ENCODE measurements around the gene PHKG2.
"Not testable (repeated sequence)": the region's sequence is repeated elsewhere in the genome, so short reads cannot be mapped to it uniquely, and the experiment has no call there.

Gene PHKG2, protein sequence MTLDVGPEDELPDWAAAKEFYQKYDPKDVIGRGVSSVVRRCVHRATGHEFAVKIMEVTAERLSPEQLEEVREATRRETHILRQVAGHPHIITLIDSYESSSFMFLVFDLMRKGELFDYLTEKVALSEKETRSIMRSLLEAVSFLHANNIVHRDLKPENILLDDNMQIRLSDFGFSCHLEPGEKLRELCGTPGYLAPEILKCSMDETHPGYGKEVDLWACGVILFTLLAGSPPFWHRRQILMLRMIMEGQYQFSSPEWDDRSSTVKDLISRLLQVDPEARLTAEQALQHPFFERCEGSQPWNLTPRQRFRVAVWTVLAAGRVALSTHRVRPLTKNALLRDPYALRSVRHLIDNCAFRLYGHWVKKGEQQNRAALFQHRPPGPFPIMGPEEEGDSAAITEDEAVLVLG

DNA sequence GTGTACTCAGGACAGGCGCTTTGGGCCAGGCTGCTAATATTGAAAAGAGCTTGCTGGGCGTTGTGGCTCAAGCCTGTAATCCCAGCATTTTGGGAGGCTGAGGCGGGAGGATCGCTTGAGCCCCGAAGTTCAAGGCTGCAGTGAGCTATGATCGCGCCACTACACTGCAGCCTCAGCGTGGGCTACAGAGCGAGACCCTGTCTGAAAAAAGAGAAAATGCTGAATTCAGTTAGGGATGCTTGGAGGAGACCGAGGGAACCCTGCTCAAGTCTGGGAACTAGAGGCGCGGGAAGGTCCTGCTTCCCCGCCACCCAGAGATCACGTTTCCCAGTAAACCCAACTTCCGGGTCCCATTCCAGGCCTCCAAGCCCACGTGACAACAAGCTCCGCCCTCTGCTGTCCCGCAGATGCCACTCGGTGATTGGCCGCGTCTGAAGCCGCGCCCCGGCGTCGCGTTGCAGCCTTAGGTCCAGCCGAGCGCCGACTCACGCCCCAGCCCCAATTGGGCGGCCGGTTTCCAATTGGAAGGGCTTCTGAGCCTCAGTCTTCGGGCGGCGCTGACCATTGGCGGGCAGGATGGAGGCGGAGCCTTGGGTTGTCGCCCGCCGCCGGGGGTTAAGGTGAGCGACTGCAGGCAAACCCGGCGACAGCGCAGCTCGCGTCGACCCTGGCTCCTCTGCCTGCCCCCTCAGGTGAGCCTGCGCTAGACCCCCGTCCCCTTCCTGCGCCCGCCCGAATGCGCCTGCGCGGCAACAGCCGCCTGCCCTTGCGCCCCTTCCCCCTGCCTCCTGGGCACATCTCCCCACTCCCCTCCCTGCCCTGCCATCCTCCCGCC lies at the start of gene PHKG2:
PHKG2 (plus strand) TSS at position 627 of the 835 bp plus-strand sequence. CDS start 396 bp downstream, outside the sequence.
- peak; percentile 97 for DNase-seq

DNA sequence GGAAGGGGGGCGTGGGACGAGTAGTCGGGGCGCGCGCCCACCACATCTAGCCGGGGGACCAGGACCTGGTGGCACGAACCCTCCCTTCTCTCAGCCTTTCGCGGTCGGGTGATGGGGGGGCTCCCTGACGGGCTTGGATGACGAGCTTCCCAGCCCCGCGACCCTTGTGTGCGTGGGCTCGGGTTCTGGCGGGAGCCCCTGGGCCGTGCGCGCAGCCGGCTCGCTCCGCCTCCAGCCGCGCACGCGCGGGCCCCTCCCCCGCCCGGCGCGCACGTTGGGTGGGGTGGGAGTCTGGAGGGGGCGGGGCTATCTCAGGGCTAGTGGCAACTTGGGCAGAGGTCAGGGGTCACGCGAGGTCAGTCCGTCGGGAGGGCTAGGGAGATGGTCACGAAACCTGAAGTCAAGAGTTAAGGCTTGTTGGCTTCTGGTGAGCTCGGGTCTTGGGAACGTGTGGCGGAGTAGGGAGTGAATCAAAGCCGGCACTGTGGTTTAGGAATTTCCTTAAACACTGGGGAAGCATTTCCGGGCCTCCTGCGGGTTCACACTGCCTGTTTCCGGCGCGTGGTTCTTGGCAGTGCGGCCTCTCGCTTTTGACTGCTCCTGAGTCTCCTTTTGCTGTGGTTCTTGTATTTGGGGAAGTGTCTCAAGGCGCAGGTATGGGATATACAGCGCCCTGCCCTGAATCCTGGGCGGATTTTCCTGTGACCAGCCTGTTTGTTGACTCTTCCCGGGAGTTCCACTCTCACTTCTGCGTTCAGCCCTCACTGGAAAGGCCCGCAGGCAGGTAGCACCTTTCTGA lies 49.2 kb upstream of the PHKG2 start, which contains the start of gene SRCAP:
SRCAP (plus strand) TSS at position 356 of the 799 bp plus-strand sequence. CDS start 1,654 bp downstream, outside the sequence.
- peak; percentile 83 for DNase-seq

DNA sequence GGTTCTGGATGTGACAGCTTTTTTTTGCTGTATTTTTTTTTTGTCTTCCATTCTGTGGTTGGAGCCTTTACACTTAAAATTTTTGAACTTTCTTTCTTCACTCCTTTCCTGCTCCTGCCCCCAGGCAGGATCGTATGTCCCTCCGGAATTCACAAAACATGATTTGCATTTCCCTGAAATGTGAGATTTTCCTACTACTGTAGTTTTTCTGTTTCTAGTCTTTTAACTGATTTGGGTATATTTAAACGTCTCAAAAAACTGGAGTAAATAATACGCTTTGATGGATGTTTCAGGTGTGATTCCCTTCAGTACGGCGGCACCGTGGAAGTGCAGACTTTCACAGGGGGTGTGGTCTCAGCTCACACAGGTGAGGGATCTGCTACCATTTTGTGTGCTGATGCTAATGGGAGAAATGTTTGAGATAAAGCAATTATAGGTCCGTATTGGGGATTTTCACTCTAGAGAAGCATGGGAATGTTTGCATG lies 48.6 kb upstream of the PHKG2 start:
- DNase-seq, result no peak

DNA sequence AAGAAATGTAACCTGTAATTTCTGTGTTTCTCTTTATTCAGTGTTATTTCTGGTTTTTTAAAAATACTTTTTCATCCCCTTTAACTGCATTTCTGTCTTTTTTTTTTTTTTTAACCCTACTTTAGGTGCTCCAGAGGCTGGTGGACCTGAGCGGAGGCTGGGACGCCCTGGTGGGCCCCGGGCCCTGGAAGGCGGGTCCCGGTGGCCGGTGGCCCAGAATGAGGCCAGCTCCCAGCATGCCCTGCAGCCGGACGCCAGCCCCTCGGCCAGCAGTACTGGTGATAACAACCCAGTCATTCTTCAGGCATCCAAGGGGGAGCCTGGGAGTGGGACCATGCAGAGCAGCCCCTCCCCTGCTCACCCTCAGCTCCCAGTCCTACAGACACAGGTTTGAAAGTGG lies 47.7 kb upstream of the PHKG2 start:
- DNase-seq, result no peak

DNA sequence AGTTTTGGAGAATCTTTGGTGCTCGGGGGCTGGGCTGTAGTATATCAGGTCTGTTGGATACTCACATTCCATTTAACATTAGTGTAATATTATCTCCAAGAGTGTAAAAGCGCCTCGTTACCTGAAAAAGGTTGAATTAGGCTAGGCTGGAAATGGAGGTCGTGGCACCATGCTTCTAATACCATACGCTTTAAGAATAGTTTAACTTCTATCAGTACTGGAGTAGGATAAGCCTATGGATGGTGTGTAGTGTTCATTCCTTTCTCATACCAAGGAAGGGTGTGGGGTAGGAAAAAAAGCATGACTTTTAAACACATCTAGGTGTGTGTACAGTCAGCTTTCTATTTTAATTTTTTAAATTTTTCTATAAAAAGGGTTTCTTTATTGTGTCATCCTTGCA lies 47.3 kb upstream of the PHKG2 start:
- DNase-seq, result no peak

DNA sequence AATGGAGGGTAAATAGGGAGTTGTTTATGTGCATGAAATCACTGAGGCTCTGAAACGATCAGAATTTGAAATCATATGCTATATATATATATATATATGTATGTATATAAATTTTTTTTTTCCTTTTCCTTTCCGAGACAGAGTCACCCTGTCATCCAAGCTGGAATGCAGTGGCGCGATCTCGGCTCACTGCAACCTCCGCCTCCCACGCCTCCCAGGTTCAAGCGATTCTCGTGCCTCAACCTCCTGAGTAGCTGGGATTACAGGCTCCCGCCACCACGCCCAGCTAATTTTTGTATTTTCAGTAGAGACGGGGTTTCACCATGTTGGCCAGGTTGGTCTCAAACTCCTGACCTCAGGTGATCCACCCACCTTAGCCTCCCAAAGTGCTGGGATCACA lies 45.2 kb upstream of the PHKG2 start:
- not testable (repeated sequence) for DNase-seq

DNA sequence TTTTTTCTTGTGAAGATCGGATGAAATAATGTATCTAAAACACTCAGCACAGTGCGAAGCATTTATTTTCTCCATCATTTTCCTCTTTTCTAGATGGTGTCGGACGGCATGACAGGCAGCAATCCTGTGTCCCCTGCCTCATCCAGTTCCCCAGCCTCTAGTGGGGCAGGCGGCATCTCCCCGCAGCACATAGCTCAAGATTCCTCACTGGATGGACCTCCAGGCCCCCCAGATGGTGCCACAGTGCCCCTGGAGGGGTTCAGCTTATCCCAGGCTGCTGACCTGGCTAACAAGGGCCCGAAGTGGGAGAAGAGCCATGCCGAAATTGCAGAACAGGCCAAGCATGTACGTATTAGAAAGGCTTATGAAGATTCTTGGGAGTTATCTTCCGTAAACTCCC lies 44.3 kb upstream of the PHKG2 start:
- DNase-seq, result no peak

DNA sequence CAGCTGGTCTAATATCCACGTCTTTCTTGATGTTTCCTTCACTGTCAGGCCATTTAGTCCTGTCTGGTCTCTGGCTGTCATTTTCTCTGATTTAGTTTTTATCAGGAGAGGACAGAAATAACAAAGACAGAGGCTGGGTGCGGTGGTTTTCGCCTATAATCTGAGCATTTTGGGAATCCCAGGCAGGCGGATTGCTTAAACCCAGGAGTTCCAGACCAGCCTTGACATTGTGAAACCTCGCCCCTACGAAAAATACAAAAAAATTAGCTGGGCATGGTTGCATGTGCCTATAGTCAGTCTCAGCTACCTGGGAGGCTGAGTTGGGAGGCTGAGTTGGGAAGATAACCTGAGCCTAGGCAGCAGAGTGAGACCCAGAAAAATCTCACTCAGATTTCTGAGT lies 42.2 kb upstream of the PHKG2 start:
- no peak for DNase-seq

DNA sequence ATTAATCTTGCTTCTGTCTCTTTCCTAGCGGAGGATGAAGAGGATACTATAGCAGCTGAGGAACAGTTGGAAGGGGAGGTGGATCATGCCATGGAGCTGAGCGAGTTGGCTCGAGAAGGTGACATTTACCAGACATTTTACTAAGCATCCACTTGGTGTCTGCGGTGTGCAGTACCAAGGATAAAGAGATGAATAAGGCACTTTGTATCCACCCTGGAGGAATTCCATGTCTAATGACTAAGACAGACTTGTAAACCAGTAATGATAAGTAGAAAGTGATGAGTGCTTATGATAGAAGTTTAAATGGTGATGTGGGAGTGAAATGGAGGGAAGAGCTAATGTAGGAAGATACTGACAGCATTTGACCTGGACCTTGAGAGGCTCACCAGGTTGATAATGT lies 37.3 kb upstream of the PHKG2 start:
- DNase-seq, result no peak

DNA sequence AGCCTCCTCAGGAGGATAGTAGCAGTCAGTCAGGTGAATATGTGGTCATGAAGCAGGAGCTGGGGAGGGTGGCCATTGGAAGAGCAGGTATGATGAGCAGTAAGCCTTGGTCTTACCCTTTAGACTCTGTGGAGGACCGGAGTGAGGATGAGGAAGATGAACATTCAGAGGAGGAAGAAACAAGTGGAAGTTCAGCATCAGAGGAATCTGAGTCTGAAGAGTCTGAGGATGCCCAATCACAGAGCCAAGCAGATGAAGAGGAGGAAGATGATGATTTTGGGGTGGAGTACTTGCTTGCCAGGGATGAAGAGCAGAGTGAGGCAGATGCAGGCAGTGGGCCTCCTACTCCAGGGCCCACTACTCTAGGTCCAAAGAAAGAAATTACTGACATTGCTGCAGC lies 36.5 kb upstream of the PHKG2 start:
- DNase-seq, result no peak

DNA sequence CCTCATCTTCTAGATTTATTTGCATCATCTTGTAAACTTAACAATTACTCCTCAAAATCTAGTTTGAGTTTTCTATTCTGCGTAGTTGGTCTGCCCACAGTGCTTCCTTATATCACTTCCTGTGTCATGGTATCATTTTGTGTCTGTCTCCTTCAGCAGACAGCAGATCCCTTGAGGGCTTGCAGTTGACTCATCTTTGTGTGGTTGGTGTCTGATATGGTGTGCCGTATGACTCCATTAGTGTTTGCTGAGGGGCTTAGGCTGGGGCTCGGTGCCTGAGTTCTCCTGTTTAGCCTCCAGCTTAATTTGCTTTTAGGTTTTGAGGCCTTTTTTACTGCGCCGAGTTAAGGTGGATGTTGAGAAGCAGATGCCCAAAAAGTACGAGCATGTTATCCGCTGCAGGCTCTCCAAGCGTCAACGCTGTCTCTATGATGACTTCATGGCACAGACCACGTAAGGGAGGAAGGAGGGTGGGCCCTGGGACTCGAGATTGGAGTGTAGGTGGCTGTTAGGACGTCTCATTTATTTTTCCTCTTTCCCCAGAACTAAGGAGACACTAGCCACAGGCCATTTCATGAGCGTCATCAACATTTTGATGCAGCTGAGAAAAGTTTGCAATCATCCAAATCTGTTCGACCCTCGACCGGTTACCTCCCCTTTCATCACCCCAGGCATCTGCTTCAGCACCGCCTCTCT lies 32.3 kb upstream of the PHKG2 start:
- peak; percentile 45 for DNase-seq

DNA sequence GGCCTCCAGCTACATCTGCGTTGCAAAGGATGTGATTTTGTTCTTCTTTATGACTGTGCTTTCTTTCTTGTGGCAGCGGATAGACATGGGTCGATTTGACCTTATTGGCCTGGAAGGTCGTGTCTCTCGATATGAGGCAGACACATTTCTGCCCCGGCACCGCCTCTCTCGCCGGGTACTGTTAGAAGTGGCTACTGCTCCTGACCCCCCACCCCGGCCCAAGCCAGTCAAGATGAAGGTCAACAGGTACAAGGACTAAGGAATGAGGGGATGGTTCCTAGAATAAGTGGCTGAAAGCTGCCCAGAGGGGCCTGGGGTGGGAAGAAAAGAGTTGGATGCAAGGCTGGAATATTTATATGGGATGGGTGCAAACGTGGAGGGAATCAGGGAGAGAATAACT lies 28.1 kb upstream of the PHKG2 start:
- no peak for DNase-seq

DNA sequence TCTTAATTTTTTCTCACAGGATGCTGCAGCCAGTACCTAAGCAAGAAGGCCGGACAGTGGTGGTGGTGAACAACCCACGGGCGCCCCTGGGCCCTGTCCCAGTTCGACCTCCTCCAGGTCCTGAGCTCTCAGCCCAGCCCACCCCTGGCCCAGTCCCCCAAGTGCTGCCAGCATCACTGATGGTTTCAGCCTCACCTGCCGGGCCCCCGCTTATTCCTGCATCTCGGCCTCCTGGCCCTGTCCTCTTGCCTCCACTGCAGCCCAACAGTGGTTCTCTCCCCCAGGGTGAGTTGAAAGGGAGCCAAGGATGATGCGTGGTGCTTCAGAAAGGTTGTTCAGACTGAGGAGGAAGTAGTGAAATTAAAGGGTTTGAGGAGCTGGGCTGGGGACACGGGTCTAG lies 27.5 kb upstream of the PHKG2 start:
- DNase-seq, result no peak

DNA sequence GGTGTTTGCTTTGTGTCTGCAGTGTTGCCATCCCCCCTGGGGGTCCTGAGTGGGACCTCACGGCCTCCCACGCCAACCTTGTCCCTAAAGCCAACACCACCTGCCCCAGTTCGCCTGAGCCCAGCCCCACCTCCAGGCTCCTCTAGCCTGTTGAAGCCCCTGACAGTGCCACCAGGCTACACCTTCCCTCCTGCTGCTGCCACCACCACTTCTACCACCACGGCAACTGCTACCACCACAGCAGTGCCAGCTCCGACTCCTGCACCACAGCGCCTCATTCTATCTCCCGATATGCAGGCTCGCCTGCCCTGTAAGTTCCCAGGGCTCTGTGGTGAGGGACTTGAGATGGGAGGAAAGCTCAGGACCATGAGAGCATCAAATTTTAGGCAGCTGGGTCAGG lies 27.1 kb upstream of the PHKG2 start:
- no peak for DNase-seq

DNA sequence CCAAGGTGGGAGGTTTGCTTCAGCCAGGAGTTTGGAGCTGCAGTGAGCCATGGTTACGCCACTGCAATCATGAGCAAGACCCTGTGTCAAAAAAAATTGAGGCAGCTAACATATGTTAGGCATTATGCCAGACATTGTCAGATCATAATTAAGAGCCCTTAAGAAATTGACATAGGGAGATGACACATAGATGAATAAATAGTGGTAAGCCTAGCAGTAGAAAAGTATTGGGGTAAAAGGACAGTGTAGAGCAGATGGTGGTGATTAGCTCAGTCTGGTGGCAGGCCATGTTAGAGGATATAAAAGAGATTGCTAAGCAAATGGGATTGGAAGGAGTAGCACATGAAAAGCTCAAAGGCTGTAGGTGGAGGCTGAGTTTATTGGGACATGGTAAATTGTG lies 26.6 kb upstream of the PHKG2 start:
- DNase-seq, result no peak

DNA sequence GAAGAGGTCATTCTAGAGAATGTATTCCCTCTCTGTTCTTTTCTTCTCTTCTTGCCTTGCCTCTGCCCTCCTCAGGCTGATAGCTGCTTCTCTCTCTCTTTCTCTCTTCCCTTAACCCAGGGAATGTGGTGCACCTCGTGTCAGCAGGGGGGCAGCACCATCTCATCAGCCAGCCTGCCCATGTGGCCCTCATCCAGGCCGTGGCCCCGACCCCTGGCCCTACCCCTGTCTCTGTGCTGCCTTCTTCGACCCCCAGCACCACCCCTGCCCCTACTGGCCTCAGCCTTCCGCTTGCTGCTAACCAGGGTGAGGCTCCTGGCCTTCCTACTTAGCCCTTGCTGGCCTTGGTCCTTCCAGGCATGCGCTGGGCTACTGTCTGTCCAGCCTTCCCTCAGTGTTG lies 25.8 kb upstream of the PHKG2 start:
- no peak for DNase-seq

DNA sequence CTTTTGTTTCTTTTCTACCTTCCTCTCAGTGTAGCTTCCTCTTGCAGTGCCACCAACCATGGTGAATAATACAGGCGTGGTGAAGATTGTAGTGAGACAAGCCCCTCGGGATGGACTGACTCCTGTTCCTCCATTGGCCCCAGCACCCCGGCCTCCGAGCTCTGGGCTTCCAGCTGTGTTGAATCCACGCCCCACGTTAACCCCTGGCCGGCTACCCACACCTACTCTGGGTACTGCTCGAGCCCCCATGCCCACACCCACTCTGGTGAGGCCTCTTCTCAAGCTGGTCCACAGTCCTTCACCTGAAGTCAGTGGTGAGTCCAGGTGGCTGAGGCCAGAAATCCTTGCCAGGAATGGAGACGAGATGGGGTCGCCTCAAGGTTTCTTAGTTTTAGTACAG lies 25.3 kb upstream of the PHKG2 start:
- no peak for DNase-seq

DNA sequence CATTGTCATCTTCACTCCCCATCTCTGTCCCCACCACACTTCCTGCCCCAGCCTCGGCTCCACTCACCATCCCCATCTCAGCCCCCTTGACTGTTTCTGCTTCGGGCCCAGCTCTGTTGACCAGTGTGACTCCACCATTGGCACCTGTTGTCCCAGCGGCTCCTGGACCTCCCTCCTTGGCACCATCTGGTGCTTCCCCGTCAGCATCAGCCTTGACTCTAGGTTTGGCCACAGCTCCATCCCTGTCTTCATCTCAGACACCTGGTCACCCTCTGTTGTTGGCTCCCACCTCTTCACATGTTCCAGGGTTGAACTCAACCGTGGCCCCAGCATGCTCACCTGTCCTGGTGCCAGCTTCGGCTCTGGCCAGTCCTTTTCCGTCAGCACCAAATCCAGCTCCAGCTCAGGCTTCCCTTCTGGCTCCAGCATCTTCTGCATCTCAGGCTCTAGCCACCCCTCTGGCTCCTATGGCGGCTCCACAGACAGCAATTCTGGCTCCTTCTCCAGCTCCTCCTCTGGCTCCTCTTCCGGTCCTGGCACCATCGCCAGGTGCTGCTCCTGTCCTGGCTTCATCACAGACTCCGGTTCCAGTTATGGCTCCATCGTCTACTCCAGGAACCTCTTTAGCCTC lies 24.4 kb upstream of the PHKG2 start:
- DNase-seq, result no peak

DNA sequence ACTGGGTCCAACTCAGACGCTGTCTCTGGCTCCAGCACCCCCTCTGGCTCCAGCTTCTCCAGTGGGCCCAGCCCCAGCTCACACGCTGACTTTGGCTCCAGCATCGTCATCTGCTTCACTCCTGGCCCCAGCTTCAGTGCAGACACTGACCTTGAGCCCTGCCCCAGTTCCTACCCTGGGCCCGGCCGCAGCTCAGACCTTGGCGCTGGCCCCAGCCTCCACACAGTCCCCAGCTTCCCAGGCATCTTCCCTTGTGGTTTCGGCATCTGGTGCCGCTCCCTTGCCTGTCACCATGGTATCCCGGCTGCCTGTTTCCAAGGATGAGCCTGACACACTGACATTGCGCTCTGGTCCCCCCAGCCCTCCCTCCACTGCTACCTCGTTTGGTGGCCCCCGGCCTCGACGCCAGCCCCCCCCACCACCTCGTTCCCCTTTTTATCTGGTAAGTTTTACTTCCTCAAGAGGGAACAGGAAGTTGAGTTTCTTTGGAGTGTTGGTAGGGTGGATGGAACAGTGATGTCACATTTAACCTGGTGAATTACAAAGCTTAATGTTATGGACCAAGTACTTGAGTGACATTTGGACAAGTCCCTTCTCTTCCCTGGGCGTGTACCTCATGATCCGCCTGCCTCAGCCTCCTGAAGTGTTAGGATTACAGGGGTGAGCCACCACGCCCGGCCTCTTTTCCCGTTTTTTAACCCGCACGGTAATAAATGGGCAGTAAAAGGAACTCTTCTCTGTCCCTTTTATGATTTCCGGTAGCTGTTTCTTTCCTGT lies 23.4 kb upstream of the PHKG2 start:
- no peak for DNase-seq

DNA sequence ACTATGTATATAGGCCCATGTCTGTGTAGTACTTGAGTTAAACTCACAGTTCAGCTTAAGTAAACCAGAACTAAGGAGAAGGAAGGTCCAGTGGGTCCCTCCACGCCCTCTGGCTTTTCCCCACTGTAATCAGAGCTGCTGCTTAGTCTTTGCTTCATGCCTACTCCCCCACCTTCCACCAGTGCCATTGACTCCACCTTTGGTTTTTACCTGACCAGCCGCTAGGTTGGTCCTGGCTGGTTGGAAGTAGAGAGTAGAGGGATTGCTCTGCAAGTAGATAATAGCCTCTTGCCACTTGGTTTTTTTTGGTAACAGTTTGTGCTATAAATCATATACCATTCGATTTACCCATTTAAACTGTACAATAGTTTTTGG lies 22.8 kb upstream of the PHKG2 start:
- DNase-seq, result no peak

DNA sequence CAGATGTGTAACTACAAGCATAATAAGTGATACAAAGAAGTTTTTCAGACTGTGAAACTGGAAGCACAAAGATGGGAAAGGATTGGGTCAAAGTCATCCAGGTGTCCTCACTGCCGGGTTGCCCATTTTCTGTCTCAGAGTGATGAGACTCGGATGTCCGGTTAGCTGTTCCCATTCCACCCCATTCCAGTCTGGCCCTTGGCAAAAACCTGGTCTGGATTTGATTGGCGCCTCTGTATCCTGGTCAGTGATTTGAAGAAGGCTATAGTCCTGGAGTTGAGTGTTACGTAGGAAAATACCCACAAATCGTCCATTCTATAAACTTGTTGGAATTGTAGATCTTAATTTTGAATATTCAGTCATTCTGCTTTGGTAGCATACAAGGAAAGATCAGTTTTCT lies 19.9 kb upstream of the PHKG2 start:
- DNase-seq, result no peak

Data from activated naive CD4-positive, alpha-beta T cell treated with Interleukin-2 at 50 U/mL for 16 hours (primary cell).